IMR-90 (cell line): ENCODE results near the gene PET100. TPM values are rescaled to one million over a fixed set of nuclear protein-coding genes. Genes with fewer than 3 reads are reported as not detected.

Experiments
- ATAC-seq: fragments of 200-7000 bp; cut with Tn5 transposase; 2 replicates; pipeline ENCODE4 v1.9.1; 2020; ENCODE audit warnings: low read depth, mild to moderate bottlenecking, moderate library complexity
- BruUV-seq: library from RNA; stranded (reverse); fragments of 400-500 nt; replicated peaks from 2 replicates; lab custom pipeline; 2021; lab: Mats Ljungman, UMichigan
- CTCF ChIA-PET: fragments of 300-600 bp; formaldehyde crosslinking; extraction: SDS; loops from one replicate; lab custom pipeline; 2021; ENCODE audit warnings: antibody characterized with exemption; lab: Yijun Ruan, JAX
- POLR2A ChIA-PET: fragments of 300-600 bp; sonication (Branson Sonifier 250); formaldehyde crosslinking; loops from one replicate; lab custom pipeline; 2022; ENCODE audit warnings: antibody characterized with exemption; ENCODE audit not compliant: unreplicated experiment; lab: Charles Lee
- DNase-seq: peaks from one replicate; pipeline ENCODE4 v3.0.0; 2013
- H2AFZ ChIP-seq: replicated peaks from 2 replicates; pipeline ENCODE3; 2013; ENCODE audit warnings: low read length, mild to moderate bottlenecking; ENCODE audit not compliant: poor library complexity
- H2AK5ac ChIP-seq: 2 replicates; pipeline ENCODE4 v1.6.1; 2013; ENCODE audit warnings: low read depth, low read length, inconsistent platforms
- H2AK9ac ChIP-seq: replicated peaks from 2 replicates; pipeline ENCODE3; 2013; ENCODE audit warnings: mild to moderate bottlenecking, low read depth, low read length, moderate library complexity; ENCODE audit not compliant: poor library complexity
- H2BK120ac ChIP-seq: 2 replicates; pipeline ENCODE4 v1.6.1; 2013; ENCODE audit warnings: low read depth, low read length, inconsistent platforms
- H2BK15ac ChIP-seq: 3 replicates; pipeline ENCODE4 v1.6.1; 2013; ENCODE audit warnings: low read depth, low read length, inconsistent platforms
- H2BK20ac ChIP-seq: 2 replicates; pipeline ENCODE4 v1.6.1; 2013; ENCODE audit warnings: low read depth, mild to moderate bottlenecking, inconsistent platforms, low read length, moderate library complexity
- H2BK5ac ChIP-seq: 2 replicates; pipeline ENCODE4 v1.6.1; 2013; ENCODE audit warnings: mild to moderate bottlenecking, low read depth, low read length, inconsistent platforms; ENCODE audit not compliant: poor library complexity, severe bottlenecking
- H3K14ac ChIP-seq: replicated peaks from 2 replicates; pipeline ENCODE4 v1.6.1; 2013; ENCODE audit warnings: low read depth, low read length, inconsistent platforms
- H3K18ac ChIP-seq: 2 replicates; pipeline ENCODE4 v1.6.1; 2013; ENCODE audit warnings: low read depth, low read length, control low read depth
- H3K23ac ChIP-seq: 2 replicates; pipeline ENCODE4 v1.6.1; 2013; ENCODE audit warnings: low read depth, low read length, inconsistent platforms
- H3K27ac ChIP-seq: 2 replicates; pipeline ENCODE4 v1.5.1; 2013; ENCODE audit warnings: mild to moderate bottlenecking, control low read depth, low read length; ENCODE audit not compliant: insufficient read depth
- H3K27me3 ChIP-seq: 2 replicates; pipeline ENCODE4 v1.6.1; 2013; ENCODE audit warnings: low read length; ENCODE audit not compliant: control insufficient read depth, insufficient read depth
- H3K36me3 ChIP-seq: 2 replicates; pipeline ENCODE4 v1.6.1; 2013; ENCODE audit warnings: low read length, mixed read lengths; ENCODE audit not compliant: control insufficient read depth, insufficient read depth
- H3K4ac ChIP-seq: 2 replicates; pipeline ENCODE4 v1.6.1; 2013; ENCODE audit warnings: low read depth, low read length, inconsistent platforms
- H3K4me1 ChIP-seq: 2 replicates; pipeline ENCODE4 v1.6.1; 2013; ENCODE audit warnings: low read length, mixed read lengths; ENCODE audit not compliant: control insufficient read depth, insufficient read depth
- H3K4me2 ChIP-seq: 2 replicates; pipeline ENCODE4 v1.6.1; 2013; ENCODE audit warnings: low read depth, mild to moderate bottlenecking, control low read depth, low read length, moderate library complexity
- H3K4me3 ChIP-seq: 2 replicates; pipeline ENCODE4 v1.5.1; 2013; ENCODE audit warnings: low read depth, mild to moderate bottlenecking, control low read depth, low read length, moderate library complexity; ENCODE audit not compliant: insufficient read depth
- H3K56ac ChIP-seq: 2 replicates; pipeline ENCODE4 v1.6.1; 2013; ENCODE audit warnings: low read length, inconsistent platforms; ENCODE audit not compliant: insufficient read depth; ENCODE audit errors: extremely low read depth
- H3K79me1 ChIP-seq, 2 experiments: 2 replicates each; pipeline ENCODE4 v1.6.1; 2013; ENCODE audit warnings: low read length in 2 of 2, inconsistent platforms in 1 of 2, low read depth in 1 of 2
- H3K9ac ChIP-seq: 2 replicates; pipeline ENCODE4 v1.6.1; 2013; ENCODE audit warnings: low read depth, low read length, control low read depth
- H3K9me1 ChIP-seq: 2 replicates; pipeline ENCODE4 v1.6.1; 2013; ENCODE audit warnings: low read length, inconsistent platforms; ENCODE audit not compliant: insufficient read depth
- H3K9me3 ChIP-seq: 2 replicates; pipeline ENCODE4 v1.6.1; 2013; ENCODE audit warnings: low read length; ENCODE audit not compliant: control insufficient read depth, insufficient read depth
- H4K20me1 ChIP-seq: 2 replicates; pipeline ENCODE4 v1.6.1; 2013; ENCODE audit warnings: low read length, inconsistent platforms; ENCODE audit not compliant: insufficient read depth
- H4K5ac ChIP-seq: 2 replicates; pipeline ENCODE4 v1.6.1; 2013; ENCODE audit warnings: mild to moderate bottlenecking, low read depth, low read length, control low read depth
- H4K8ac ChIP-seq, 2 experiments: 2 replicates each; pipeline ENCODE4 v1.6.1; 2013; ENCODE audit warnings: low read depth in 2 of 2, low read length in 2 of 2, control low read depth in 1 of 2, inconsistent platforms in 1 of 2
- H4K91ac ChIP-seq: 2 replicates; pipeline ENCODE4 v1.6.1; 2013; ENCODE audit warnings: low read depth, low read length, inconsistent platforms; ENCODE audit not compliant: insufficient read depth
- BHLHE40 ChIP-seq: fragments of 150-350 bp; IDR thresholded peaks from 2 replicates; pipeline ENCODE4 v1.6.1; 2016; ENCODE audit warnings: mild to moderate bottlenecking, low read depth, low read length
- CEBPB ChIP-seq: IDR thresholded peaks from 2 replicates; pipeline ENCODE4 v1.6.1; 2012; ENCODE audit warnings: low read depth, low read length, improper control_type of control experiment
- CHD1 ChIP-seq: IDR thresholded peaks from 2 replicates; pipeline ENCODE4 v1.6.1; 2012; ENCODE audit warnings: low read depth, low read length, improper control_type of control experiment
- FOS ChIP-seq: fragments of 150-350 bp; IDR thresholded peaks from 2 replicates; pipeline ENCODE4 v1.6.1; 2016; ENCODE audit warnings: low read depth, low read length
- MAZ ChIP-seq: IDR thresholded peaks from 2 replicates; pipeline ENCODE4 v1.6.1; 2012; ENCODE audit warnings: low read depth, mild to moderate bottlenecking, low read length, improper control_type of control experiment, moderate library complexity, borderline replicate concordance
- NFE2L2 ChIP-seq: fragments of 150-350 bp; IDR thresholded peaks from 2 replicates; pipeline ENCODE4 v1.6.1; 2016; ENCODE audit warnings: low read depth, mild to moderate bottlenecking, low read length
- POLR2A ChIP-seq: IDR thresholded peaks from 2 replicates; pipeline ENCODE4 v1.6.1; 2012; ENCODE audit warnings: mild to moderate bottlenecking, low read depth, low read length
- RAD21 ChIP-seq: IDR thresholded peaks from 2 replicates; pipeline ENCODE4 v1.6.1; 2012; ENCODE audit warnings: low read length, improper control_type of control experiment
- RFX5 ChIP-seq: IDR thresholded peaks from 2 replicates; pipeline ENCODE4 v1.8.0; 2012; ENCODE audit warnings: low read depth, mild to moderate bottlenecking, low read length, moderate library complexity
- WGBS, 2 experiments: methylation state at CpG; one replicate each; pipeline versions ENCODE4 v1.1.5 to v1.1.7; 2013; ENCODE audit warnings: missing lambda C conversion rate in 2 of 2; ENCODE audit not compliant: insufficient read length in 1 of 2; ENCODE audit errors: extremely low coverage in 2 of 2; 5-methylcytosine and 5-hydroxymethylcytosine counted together
- dilution Hi-C: fragments of 300-500 bp; cut with HindIII; formaldehyde crosslinking; loops from one replicate; pipeline ENCODE4 v1.14.3; 2018; ENCODE audit warnings: low sequenced_read_pairs; ENCODE audit not compliant: unreplicated experiment
- in situ Hi-C: fragments of 300-500 bp; cut with MboI; formaldehyde crosslinking; loops from 3 replicates; pipeline ENCODE4 v1.14.3; 2019; ENCODE audit warnings: low sequenced_read_pairs, inconsistent platforms, mixed read lengths
- intact Hi-C: fragments of 100-400 bp; cut with micrococcal nuclease; formaldehyde crosslinking; loops from 2 replicates; pipeline ENCODE4 v1.10.0; 2022
- polyA plus RNA-seq, 3 experiments: library from polyadenylated mRNA; depleted of rRNA; stranded (reverse); fragments of >200 nt; gene quantifications; 2 replicates each; pipeline ENCODE4 v1.2.3, GENCODE V29; 2012; ENCODE audit warnings: low replicate concordance in 1 of 3
- total RNA-seq: library from RNA; depleted of rRNA; stranded (reverse); fragments of >200 nt; gene quantifications from 2 replicates; pipeline ENCODE4 v1.2.3, GENCODE V29; 2012

PET100 gene
- total and polyA plus RNA-seq, 2 of the 4 experiments (the other 2 are of a cell fraction) = 1.4 to 31.4 TPM

DNA sequence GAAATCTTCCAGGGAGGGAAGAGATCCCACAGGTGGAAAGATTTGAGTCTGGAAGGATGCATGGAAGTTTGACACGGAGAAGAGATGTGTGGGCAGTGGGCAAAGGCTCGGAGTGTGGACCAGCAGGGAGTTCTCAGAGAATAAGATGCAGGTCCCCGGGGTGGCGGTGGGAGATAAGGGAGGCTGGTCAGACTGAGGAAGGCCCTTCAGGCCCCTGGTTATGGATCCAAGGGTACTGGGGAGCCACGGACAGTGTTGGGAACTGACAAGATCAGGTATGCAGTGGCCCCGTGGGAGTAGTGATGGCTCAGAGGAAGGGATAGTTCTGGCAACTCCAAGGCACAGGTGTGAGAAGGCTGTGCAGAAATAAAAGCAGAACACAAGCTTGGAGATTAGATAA lies 31.4 kb upstream of the PET100 start:
- Histone ChIP-seq H3K9me1 (no peaks in the 10 kb centered on the region), H2BK120ac (no peak overlapping the region), H3K4ac (no peak overlapping the region), H3K27me3 (peaks cover 39% of the 10 kb centered on the region), H3K14ac (no peak overlapping the region), H3K36me3 (no peaks in the 10 kb centered on the region), H3K4me1 (no peaks in the 10 kb centered on the region), H3K18ac (no peak overlapping the region), H3K9me3 (no peaks in the 10 kb centered on the region), H3K23ac (no peak overlapping the region), H2AK5ac (no peak overlapping the region), H4K91ac (no peak overlapping the region), H3K56ac (no peak overlapping the region), H4K20me1 (no peaks in the 10 kb centered on the region), H2BK15ac (no peak overlapping the region), H3K4me2 (no peak overlapping the region), H3K4me3 (no peak overlapping the region), H4K8ac (no peak overlapping the region), H3K9ac (no peak overlapping the region), H2BK5ac (no peak overlapping the region), H3K79me1 (no peaks in the 10 kb centered on the region), H2AFZ (no peak overlapping the region), H2BK20ac (no peak overlapping the region), H2AK9ac (no peak overlapping the region), H3K27ac (no peak overlapping the region), H4K5ac (no peak overlapping the region)
- ATAC-seq = no peak
- ChIA-PET CTCF (interaction anchor here (1.0 kb wide), 1 partner anchor 244 kb away, joined by 3 read pairs; no protein-coding TSS in a partner anchor), POLR2A (no interaction called here)
- intact Hi-C loops = no loop called here
- TF ChIP-seq BHLHE40 (no peak), CEBPB (no peak), NFE2L2 (no peak), POLR2A (no peak), RFX5 (no peak), MAZ (no peak), CHD1 (no peak), FOS (no peak), RAD21 (no peak)
- 70% methylated on average over 4 of the region's 6 CpGs; no CpG with 5 or more reads in 1 of the 2 experiments for WGBS, 2 experiments
- in situ Hi-C loops = no loop called here
- dilution Hi-C loops = no loop called here
- BruUV-seq = no TSS peak
- DNase-seq = no peak
